AG10803 (cell line): ENCODE results near the gene CABCOCO1.
"Not testable (repeated sequence)": the region's sequence is repeated elsewhere in the genome, so short reads cannot be mapped to it uniquely, and the experiment has no call there.

ENCODE experiments used
- DNase-seq: peaks from one replicate; pipeline ENCODE4 v3.0.0; 2010; ENCODE audit warnings: low read depth
- H3K4me3 ChIP-seq: 2 replicates; pipeline ENCODE4 v1.5.1; 2011; ENCODE audit warnings: mild to moderate bottlenecking, low read length, control low read depth
- TF ChIP-seq, protein P1 (sequence below): conservative IDR thresholded peaks from 2 replicates; pipeline ENCODE4 v1.5.1; 2011; ENCODE audit warnings: mild to moderate bottlenecking, low read length, control low read depth, inconsistent platforms

CABCOCO1 gene

DNA sequence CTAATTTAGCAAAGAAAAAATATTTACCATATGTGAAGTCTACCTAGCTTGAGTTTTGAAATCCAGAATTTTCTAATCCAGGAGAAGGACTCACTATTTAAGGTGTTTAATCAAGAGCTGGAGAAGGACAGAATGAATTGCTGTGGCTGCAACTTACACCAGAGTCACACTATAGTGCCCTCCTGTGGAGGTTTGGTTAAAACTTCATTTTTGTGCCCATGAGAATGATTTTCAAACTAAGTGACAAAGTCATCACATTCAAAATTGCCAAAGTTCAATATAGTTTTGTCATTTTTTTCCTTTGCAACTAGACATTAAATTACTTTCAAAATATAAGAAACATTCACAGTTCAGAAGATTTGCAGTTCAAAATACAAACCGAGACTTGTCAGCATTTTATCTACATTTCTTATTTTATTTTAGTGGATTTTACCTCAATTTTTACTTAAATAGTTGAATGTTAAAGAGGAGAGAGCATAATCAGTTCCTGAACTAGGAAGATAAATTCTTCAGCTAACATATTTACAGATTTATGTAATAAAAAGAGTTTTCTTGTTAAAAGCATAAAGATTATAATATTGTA lies 70.7 kb downstream of the CABCOCO1 start:
- TF ChIP-seq, protein P1, sequence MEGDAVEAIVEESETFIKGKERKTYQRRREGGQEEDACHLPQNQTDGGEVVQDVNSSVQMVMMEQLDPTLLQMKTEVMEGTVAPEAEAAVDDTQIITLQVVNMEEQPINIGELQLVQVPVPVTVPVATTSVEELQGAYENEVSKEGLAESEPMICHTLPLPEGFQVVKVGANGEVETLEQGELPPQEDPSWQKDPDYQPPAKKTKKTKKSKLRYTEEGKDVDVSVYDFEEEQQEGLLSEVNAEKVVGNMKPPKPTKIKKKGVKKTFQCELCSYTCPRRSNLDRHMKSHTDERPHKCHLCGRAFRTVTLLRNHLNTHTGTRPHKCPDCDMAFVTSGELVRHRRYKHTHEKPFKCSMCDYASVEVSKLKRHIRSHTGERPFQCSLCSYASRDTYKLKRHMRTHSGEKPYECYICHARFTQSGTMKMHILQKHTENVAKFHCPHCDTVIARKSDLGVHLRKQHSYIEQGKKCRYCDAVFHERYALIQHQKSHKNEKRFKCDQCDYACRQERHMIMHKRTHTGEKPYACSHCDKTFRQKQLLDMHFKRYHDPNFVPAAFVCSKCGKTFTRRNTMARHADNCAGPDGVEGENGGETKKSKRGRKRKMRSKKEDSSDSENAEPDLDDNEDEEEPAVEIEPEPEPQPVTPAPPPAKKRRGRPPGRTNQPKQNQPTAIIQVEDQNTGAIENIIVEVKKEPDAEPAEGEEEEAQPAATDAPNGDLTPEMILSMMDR = peak; percentile 80
- H3K4me3 ChIP-seq = no peak overlapping the region
- peak; percentile 59 for DNase-seq

DNA sequence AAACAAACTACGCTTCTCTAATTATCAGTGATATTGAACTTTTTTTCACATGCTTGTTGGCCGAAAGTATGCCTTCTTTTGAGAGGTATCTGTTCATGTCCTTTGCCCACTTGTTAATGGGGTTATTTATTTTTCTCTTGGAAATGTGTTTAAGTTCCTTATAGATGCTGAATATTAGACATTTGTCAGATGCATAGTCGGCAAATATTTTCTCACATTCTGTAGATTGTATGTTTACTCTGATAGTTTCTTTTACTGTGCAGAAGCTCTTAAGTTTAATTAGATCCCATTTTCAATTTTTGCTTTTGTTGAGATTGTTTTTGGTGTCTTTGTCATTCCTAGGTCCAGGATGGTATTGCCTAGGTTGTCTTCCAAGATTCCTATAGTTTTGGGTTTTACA lies 73.2 kb downstream of the CABCOCO1 start:
- no peak for DNase-seq
- H3K4me3 ChIP-seq = no peak overlapping the region
- TF ChIP-seq, protein P1 = no peak

DNA sequence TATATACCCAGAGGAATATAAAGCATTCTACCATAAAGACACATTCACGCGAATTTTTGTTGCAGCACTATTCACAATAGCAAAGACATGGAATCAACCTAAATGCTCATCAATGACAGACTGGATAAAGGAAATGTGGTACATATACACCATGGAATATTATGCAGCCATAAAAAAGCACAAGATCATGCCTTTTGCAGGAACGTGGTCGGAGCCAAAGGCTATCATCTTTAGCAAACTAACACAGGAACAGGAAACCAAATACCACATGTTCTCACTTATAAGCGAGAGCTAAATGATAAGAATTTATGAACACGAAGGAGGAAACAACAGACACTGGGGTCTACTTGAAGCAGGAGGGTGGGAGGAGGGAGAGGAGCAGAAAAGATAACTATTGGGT lies 74.7 kb downstream of the CABCOCO1 start:
- not testable (repeated sequence) for DNase-seq, H3K4me3 ChIP-seq

DNA sequence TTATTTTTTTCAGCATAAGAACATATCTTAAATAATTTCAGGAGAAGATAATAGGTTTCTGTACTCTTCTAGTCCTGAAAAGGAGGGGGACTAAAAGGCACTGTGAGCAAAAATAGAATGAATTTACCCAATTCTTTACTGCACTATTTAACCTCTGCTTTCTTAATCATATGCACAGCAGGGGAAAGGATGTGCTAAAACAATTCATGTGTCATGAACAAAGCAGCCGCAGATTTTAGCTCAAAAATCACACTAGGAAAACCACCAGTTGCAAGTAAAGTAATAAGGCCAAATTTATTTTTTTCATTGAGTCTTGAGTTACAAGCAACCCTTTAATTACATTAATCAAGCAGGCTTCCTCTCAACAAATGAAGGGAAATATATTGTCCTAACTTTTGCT lies 80.1 kb downstream of the CABCOCO1 start:
- TF ChIP-seq, protein P1 = no peak
- no peak overlapping the region for H3K4me3 ChIP-seq
- DNase-seq = no peak

DNA sequence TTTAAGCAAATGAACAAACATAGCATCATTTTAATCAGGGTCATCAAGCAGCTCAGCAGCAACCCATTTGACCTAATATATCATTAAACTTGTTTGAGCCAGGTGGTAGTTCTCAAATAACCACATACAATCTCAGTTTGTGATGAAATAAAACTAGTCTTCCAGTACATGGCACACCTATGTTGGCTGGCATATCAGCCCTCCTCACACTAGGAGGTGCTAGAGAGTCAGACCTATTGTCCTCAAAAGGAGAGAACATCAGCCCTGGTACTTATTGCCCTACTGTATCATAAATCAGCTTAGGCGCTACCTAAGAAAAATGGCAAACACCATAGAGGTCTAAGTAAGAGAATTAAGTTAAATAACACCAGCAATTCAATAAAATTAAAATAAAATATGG lies 81.7 kb downstream of the CABCOCO1 start:
- TF ChIP-seq, protein P1 = peak; percentile 3; the same call in 1 of the 2 replicates
- DNase-seq = no peak
- H3K4me3 ChIP-seq = no peak overlapping the region

DNA sequence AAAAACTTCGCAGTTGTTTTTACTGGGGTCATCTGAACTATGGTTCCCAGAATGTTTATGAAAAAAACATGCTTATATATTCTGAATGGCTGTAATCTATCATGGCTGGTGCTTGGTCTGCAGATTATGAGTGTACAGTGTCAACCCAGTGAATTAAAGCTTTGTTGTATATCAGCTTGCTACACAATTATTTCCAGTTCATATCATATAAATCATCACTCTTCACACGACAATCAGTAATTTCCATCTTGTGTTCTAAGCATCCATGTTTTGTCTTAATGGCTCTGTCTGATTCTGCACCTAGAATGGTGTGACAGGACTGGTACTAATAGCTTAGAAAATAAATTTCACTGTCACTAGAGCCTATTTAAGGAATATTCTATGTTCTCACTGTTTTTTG lies 83.6 kb downstream of the CABCOCO1 start:
- no peak for DNase-seq
- no peak overlapping the region for H3K4me3 ChIP-seq
- TF ChIP-seq, protein P1 = no peak

DNA sequence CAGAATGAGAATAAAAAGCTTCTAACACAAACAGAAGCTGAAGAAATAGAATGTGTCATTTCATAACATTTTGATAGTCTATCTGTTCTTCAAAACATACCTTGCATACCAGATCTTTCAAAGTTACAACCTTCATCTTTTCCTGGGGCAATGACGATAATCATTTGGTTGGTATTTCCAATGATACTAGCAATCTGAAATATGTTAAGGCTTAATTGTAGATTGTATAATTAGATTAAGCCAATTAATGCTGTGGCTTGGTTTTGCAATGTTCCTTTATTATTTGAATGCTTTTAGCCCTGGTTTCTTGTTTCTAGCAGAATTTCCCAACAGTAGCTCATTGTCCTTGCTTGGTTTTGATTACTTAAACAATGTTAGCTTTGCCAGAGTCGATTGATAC lies 84.6 kb downstream of the CABCOCO1 start:
- peak; percentile 1 for DNase-seq

More for the DNA sequence above, 84.6 kb downstream of the CABCOCO1 start:
- no peak overlapping the region for H3K4me3 ChIP-seq
- TF ChIP-seq, protein P1 = no peak
